ENCODE data around the gene CCDC180.

CCDC180 gene

DNA sequence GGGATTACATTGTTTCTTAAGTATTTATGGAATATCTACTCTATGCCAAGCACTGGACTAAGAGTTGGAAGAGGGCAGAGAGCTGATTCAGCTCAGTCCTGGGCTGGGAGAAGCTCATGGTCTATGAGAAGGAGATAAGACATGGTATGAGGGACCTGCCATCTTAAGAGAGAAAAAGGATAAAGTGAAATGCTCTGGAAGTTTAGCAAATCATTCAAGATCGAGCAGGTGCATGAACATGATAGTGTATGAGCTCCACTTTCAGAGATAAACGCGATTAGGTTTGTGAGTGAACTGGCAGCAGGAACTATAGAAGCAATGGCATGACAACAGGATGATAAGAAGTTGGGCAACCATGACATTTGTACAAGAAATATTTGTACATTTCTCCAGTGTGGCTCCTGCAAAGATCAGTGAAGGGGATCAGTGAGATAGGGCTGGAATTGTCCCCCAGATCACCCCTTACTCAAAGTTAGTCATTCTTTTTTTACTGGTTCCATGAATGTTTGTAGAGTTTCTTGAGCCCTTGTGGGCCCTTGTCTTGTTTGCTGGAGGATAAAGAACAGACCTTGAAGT lies 26.6 kb upstream of the CCDC180 start:
- ChIA-PET CTCF (interaction anchor here (0.6 kb wide), 1 partner anchor 185 kb away, joined by 3 read pairs; no protein-coding TSS in a partner anchor), POLR2A (ENCODE audit: low non-redundant PET) (interaction anchor here (0.6 kb wide), 1 partner anchor 45 kb away, joined by 3 read pairs; no protein-coding TSS in a partner anchor)
- no peak for DNase-seq (ENCODE audit: low spot score)
- TF ChIP-seq, protein P1, sequence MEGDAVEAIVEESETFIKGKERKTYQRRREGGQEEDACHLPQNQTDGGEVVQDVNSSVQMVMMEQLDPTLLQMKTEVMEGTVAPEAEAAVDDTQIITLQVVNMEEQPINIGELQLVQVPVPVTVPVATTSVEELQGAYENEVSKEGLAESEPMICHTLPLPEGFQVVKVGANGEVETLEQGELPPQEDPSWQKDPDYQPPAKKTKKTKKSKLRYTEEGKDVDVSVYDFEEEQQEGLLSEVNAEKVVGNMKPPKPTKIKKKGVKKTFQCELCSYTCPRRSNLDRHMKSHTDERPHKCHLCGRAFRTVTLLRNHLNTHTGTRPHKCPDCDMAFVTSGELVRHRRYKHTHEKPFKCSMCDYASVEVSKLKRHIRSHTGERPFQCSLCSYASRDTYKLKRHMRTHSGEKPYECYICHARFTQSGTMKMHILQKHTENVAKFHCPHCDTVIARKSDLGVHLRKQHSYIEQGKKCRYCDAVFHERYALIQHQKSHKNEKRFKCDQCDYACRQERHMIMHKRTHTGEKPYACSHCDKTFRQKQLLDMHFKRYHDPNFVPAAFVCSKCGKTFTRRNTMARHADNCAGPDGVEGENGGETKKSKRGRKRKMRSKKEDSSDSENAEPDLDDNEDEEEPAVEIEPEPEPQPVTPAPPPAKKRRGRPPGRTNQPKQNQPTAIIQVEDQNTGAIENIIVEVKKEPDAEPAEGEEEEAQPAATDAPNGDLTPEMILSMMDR (conservative IDR thresholded peaks at IDR 0.05; ENCODE audit: low read depth): no peak
- H3K27ac ChIP-seq: no peak overlapping the region

GRCh38 chr9:97283768-97284167 lies 23.7 kb upstream of the CCDC180 start:
- ChIA-PET POLR2A (ENCODE audit: low non-redundant PET) (no interaction called here), CTCF (interaction anchor here (0.7 kb wide), 1 partner anchor 23 kb away, joined by 3 read pairs; no protein-coding TSS in a partner anchor)
- H3K27ac ChIP-seq: no peak overlapping the region
- DNase-seq (ENCODE audit: low spot score): no peak
- TF ChIP-seq, protein P1 (conservative IDR thresholded peaks at IDR 0.05; ENCODE audit: low read depth): no peak

DNA sequence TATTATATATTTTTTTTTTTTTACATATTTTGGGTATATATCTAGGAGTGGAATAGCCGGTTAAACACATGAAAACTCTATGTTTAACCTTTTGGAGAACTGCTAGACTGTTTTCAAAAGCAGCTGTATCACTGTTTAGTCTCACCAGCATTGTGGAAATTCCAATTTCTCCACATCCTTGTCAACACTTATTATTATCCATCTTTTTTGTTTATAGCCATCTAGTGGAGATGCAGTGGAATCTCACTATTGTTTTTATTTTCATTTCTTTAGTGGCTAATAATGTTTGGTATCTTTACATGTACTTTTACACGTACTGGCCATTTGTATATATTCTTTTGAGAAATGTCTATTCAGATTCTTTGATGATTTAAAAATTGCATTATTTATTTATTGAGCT lies 22.7 kb upstream of the CCDC180 start:
- ChIA-PET POLR2A (ENCODE audit: low non-redundant PET) (no interaction called here), CTCF (interaction anchor here (0.6 kb wide), 1 partner anchor 23 kb away, joined by 5 read pairs; no protein-coding TSS in a partner anchor)
- TF ChIP-seq, protein P1 (conservative IDR thresholded peaks at IDR 0.05; ENCODE audit: low read depth): peak; percentile 15; the same call in 1 of the 2 replicates
- no peak for DNase-seq (ENCODE audit: low spot score)
- no peak overlapping the region for H3K27ac ChIP-seq

GRCh38 chr9:97292200-97292599 lies 15.3 kb upstream of the CCDC180 start:
- H3K27ac ChIP-seq: no peak overlapping the region
- no peak for DNase-seq (ENCODE audit: low spot score)
- ChIA-PET CTCF (interaction anchor here (0.6 kb wide), 1 partner anchor 1169 kb away, joined by 3 read pairs; no protein-coding TSS in a partner anchor), POLR2A (ENCODE audit: low non-redundant PET) (no interaction called here)
- TF ChIP-seq, protein P1 (conservative IDR thresholded peaks at IDR 0.05; ENCODE audit: low read depth): no peak

DNA sequence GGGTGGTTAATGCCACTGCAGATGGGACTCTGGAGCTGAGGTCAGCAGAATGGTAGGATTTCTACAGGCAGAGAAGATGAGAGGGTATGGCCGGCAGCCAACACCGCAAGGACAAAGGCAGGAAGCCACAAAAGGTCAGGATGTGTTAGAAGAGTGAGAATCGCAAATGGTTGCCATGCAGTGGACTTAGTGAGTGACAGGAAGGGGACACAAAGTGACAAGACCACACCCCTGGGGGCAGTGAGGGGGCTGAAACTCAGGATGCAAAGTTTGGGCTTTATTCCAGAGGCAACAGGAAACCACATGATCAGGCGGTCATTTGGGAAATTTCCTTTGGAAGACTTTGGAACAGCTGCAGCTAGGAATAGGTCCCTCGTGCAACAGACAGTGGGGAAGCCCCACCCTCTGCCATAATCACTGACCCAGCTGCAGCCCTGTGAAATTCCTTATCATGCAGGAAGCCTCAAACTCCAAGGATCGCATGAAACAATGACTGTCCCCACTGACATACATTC lies 14.2 kb upstream of the CCDC180 start:
- peak overlapping the region; percentile 14 for H3K27ac ChIP-seq
- CTCF ChIA-PET: interaction anchor here (0.6 kb wide), 2 partner anchors 14 to 23 kb away, joined by 4 read pairs; no protein-coding TSS in a partner anchor
- POLR2A ChIA-PET (ENCODE audit: low non-redundant PET): no interaction called here
- DNase-seq (ENCODE audit: low spot score): no peak
- TF ChIP-seq, protein P1 (conservative IDR thresholded peaks at IDR 0.05; ENCODE audit: low read depth): no peak

DNA sequence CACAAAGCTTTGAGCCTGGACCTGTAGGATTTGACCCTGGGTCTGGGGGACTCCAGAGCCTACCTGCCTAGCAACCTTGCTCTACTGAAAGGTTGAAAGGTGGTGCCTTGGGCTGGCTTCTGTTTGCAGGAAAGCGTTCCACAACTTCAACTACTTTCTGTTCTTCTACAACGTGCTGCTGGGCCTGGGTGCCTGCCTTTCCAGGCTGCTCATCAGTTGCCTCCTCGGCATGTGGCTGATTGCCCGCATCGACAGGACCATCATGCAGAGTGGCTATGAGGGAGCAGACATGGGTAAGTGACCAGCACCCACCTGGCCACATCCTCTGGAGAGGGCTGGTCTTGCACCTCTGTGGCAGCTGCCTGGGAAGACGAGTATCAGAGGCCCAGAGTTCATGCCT lies 13.6 kb upstream of the CCDC180 start:
- peak overlapping the region; percentile 14 for H3K27ac ChIP-seq
- POLR2A ChIA-PET (ENCODE audit: low non-redundant PET): no interaction called here
- DNase-seq (ENCODE audit: low spot score): no peak
- TF ChIP-seq, protein P1 (conservative IDR thresholded peaks at IDR 0.05; ENCODE audit: low read depth): no peak
- CTCF ChIA-PET: interaction anchor here (0.6 to 1.0 kb wide), 3 partner anchors 13 to 437 kb away, joined by 3 to 4 read pairs (median 3); no protein-coding TSS in a partner anchor

All from RWPE1 (cell line).